HG02938 (cell line): ENCODE results near the gene PRODH2.
"Not testable (repeated sequence)": the region's sequence is repeated elsewhere in the genome, so short reads cannot be mapped to it uniquely, and the experiment has no call there.

Experiments used
- ATAC-seq: cut with Tn5 transposase; IDR thresholded peaks from one replicate; pipeline ENCODE4 v1.9.1; 2021; ENCODE audit warnings: mild to moderate bottlenecking, moderate library complexity; ENCODE audit not compliant: unreplicated experiment

The PRODH2 gene

DNA sequence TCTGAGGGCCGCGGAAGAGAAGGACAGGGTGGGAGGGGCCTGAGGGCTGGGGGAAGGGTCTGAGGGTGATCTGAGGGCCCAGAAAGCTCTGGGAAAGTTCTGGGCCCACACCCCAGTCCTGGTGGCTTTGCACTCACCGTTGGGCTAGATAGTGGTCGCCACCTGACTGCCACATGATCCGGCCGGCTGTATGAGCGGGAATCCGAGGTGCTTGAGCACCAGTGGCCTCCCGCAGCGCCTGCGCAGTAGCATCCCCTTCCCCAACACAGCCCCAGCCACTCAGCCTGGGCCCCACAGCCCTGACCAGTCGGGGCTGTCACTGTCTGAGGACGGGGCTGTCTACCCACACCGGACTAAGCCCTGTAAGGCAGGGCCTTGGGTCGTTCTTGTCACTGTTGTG lies 15.0 kb downstream of the PRODH2 start:
- no peak for ATAC-seq

GRCh38 chr19:35796645-35797542 lies 15.8 kb downstream of the PRODH2 start:
- ATAC-seq, result no peak

DNA sequence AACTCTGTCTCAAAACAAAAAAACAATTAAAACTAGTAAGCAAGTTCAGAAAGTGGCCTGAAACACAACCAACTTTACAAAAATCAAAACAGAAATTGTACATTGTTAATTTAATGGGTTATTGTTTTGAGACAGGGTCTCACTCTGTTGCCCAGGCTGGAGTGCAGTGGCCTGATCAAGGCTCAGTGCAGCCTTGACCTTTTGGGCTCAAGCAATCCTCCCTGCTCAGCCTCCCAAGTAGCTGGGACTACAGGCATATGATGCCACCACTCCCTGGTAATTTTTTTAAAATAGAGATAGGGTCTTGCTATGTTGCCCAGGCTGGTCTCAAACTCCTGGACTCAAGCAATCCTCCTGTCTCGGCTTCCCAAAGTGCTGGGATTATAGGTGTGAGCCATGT lies 17.1 kb downstream of the PRODH2 start:
- ATAC-seq, result not testable (repeated sequence)

- ATAC-seq, result no peak
Observed at GRCh38 chr19:35793381-35794165, 19.1 kb downstream of the PRODH2 start.

- ATAC-seq, result no peak
Observed at GRCh38 chr19:35792888-35793287, 19.8 kb downstream of the PRODH2 start.

DNA sequence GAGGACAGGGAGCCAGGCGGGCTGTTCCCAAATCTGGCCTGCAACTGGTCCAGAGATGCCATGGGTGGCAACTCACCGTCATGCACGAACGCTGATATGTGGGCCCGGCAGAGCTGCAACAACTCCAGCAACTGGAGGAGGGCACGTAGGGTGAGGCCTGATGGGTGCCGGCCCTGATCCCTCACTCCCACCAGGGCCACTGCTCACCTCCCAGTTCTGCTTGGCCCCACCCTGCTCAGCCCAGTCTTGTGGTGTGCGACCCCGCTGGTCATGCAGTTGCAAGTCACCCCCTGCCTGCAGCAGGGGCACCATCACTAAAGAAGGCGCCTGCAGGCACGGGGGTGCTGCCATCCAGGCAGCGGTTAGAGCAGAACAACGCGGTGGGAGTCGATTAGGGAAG lies 20.3 kb downstream of the PRODH2 start:
- ATAC-seq, result no peak

GRCh38 chr19:35791814-35792279 lies 20.8 kb downstream of the PRODH2 start:
- no peak for ATAC-seq

- no peak for ATAC-seq
Observed at GRCh38 chr19:35790981-35791813, 21.4 kb downstream of the PRODH2 start.

DNA sequence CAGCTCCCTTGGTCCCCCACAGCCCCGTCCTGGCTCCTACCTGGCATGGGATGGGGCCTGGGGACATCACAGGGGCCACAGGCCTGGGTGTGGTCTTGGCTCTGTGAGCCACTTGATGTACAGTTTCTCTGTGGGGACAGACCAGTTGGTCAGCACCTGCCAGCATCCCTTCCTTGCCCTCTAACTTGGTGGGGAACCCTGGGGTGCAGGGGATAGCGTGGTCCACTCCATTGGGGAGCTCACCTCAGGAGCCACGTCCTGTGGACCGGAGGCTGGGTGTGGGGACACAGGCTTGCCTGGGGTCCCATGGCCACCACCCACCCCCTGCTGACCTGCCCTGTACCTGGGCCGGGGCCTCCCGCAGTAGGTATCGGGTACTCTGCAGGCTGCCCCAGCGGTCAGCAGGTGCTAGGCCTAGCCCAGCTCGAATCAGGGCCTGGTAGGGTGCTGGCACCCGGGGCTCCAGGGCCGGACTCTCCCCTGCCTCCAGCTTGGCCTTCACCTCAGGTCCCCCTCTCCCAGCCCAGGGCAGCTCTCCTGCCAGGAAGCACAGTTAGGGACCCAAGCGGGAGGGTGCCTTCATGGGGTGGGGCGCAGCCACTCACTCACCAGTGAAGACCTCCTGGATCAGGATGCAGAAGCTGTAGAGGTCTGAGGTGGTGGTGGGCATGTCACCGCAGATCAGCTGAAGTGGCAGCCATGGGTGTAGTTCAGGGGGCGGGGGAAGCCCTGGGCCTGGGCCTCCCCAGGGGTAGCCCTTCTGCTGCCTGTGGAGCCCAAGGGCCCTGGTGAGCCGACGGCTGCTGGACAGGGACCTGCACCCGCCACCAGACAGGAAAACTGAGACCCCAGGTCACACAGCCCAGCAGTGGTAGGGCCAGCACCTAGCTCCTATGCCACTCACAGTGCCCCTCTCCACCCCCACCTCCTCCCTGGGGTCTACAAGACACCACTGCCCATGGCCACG lies 22.4 kb downstream of the PRODH2 start:
- ATAC-seq, result no peak

DNA sequence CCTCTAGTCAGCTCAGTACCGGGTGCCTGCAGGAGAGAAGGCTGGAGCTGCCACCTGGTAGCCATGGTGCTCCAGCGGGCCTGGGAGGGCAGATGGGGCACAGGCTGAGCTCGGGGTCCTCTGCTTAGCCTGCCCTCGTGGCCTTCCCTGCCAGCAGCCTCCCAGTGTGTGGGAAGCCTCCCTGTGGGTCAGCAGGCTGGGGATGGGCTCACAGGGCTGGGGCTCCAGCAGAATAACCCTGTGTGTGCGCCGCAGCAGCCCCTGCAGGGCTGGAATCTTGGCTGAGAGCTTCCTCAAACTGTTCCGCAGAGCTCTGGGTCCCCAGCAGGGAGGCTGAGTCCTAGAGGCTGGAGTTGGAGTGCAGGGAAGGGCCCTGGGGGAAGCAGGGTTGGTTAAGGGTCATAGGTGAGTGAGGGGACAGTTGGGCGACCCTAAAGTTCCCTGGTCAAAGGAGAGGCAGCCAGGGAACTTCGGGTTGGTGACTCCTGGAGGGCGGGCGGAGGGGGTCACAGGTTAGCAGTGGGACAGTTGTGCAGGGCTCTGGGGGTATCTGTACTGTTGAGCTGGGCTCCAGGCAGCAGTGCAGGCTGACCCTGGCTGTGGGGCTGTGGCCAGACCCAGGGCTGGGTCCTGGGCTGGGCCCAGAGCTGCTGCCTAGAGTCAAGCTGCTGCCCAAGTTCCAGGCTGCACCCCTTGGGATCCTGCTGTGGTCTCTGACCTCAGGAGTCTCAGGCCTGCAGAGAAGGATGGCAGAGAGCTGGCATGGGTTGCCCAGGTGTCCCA lies 23.3 kb downstream of the PRODH2 start:
- no peak for ATAC-seq

DNA sequence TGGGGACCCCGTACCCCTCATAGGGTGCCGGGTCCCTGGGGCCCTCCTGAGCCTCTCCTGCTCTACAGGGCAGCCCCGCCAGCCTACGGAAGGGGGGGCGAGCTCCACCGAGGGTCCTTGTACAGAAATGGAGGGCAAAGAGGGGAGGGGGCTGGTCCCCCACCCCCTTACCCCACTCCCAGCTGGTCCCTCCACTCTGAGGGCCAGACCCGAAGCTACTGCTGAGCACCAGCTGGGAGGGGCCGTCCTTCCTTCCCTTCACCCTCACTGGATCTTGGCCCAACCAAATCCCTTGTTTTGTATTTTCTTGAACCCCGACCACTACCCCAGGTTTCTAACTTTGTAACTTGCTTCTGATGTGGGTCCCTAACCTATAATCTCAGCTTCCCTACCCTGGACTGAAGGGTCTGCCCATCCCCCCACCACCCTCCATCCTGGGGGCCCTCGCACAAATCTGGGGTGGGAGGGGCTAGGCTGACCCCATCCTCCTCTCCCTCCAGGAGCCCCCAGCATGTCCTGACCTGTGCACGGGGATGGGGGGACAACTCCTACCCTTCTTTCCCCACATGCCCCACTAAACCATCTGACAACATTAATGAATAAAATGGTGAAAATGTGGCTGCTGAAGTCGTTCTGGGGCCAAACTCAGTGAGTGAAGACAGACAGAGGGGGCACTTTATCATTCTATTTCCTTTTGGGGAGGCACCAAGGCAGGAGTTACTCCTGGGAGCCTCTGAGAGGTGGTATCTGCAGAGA lies 24.3 kb downstream of the PRODH2 start:
- ATAC-seq, result no peak

- no peak for ATAC-seq
Observed at GRCh38 chr19:35787227-35787799, 25.3 kb downstream of the PRODH2 start.

DNA sequence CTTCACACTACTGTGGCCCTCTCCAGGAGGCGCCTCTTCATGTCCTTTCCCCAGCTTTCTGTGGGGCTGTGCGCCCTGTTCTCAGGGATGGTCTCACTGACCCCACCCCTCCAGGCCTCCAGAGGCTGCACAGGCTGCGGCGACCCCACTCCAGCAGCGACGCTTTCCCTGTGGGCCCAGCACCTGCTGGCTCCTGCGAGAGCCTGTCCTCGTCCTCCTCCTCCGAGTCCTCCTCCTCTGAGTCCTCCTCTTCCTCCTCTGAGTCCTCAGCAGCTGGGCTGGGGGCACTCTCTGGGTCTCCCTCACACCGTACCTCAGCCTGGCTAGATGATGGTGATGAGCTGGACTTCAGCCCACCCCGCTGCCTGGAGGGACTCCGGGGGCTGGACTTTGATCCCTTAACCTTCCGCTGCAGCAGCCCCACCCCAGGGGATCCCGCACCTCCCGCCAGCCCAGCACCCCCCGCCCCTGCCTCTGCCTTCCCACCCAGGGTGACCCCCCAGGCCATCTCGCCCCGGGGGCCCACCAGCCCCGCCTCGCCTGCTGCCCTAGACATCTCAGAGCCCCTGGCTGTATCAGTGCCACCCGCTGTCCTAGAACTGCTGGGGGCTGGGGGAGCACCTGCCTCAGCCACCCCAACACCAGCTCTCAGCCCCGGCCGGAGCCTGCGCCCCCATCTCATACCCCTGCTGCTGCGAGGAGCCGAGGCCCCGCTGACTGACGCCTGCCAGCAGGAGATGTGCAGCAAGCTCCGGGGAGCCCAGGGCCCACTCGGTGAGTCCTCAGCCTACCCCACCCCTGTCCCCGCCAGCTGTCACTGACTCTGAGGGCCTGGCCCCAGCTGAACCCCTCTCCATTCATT lies 26.1 kb downstream of the PRODH2 start:
- ATAC-seq, result no peak

GRCh38 chr19:35785339-35785627 lies 27.4 kb downstream of the PRODH2 start:
- no peak for ATAC-seq

GRCh38 chr19:35784503-35785338 lies 27.9 kb downstream of the PRODH2 start:
- no peak for ATAC-seq
